A673 (cell line): Measurements from ENCODE around the gene FGF16.

ENCODE experiments used
- CTCF ChIP-seq: fragments of 300-800, 200-600 bp; sonication (generic); conservative IDR thresholded peaks from 2 replicates; pipeline ENCODE4 v1.5.1; 2017; ENCODE audit warnings: low read depth, mild to moderate bottlenecking, antibody characterized with exemption, low read length, moderate library complexity, mixed read lengths
- EZH2 ChIP-seq: fragments of 200-600 bp; sonication (generic); IDR thresholded peaks from 2 replicates; pipeline ENCODE4 v1.6.1; 2017; ENCODE audit warnings: borderline replicate concordance, low read depth, mild to moderate bottlenecking, mixed read lengths, antibody characterized with exemption, low read length; ENCODE audit not compliant: poor library complexity, severe bottlenecking

GRCh38 chrX:77446029-77446585, 1.1 kb upstream of the FGF16 start:
- peak; percentile 60 for TF ChIP-seq CTCF
- no peak for TF ChIP-seq EZH2
